SK-N-SH (cell line): Measurements from ENCODE around the gene DMRTB1. TPM values are rescaled to one million over a fixed set of nuclear protein-coding genes. Genes with fewer than 3 reads are reported as not detected.

Source experiments
- CTCF ChIA-PET: fragments of 300-600, 350-600 bp; formaldehyde crosslinking; extraction: SDS; loops from one replicate; lab custom pipeline; 2021; lab: Yijun Ruan, JAX
- POLR2A ChIA-PET: fragments of 350-600 bp; sonication (Branson Sonifier 250); formaldehyde crosslinking; extraction: SDS; loops from one replicate; lab custom pipeline; 2020; ENCODE audit warnings: antibody characterized with exemption, inconsistent platforms; lab: Yijun Ruan, JAX
- DNase-seq: peaks from one replicate; pipeline ENCODE4 v3.0.0; 2012
- H2AFZ ChIP-seq: fragments of 200-600 bp; sonication (generic); 2 replicates; pipeline ENCODE4 v1.8.1; 2016; ENCODE audit warnings: antibody characterized with exemption, mild to moderate bottlenecking, low read depth
- H3F3A ChIP-seq: fragments of 200-600 bp; sonication (generic); replicated peaks from 2 replicates; pipeline ENCODE3; 2016; ENCODE audit warnings: antibody characterized with exemption, mild to moderate bottlenecking; ENCODE audit not compliant: insufficient read depth
- H3K27ac ChIP-seq, 2 experiments: fragments of 200-500 bp in 1 of 2; fragments of 200-600 bp in 1 of 2; sonication (Bioruptor generic) in 1 of 2; sonication (generic), shearing (Covaris generic) in 1 of 2; 2 replicates each; pipeline versions ENCODE4 v1.5.1 to v1.6.1; 2014 to 2016; ENCODE audit warnings: low read depth in 2 of 2, inconsistent platforms in 1 of 2, low read length in 1 of 2, mild to moderate bottlenecking in 1 of 2, mixed read lengths in 1 of 2
- H3K27me3 ChIP-seq: fragments of 200-600 bp; sonication (generic), shearing (Covaris generic); 2 replicates; pipeline ENCODE4 v1.6.1; 2016; ENCODE audit warnings: mixed run types; ENCODE audit not compliant: insufficient read depth
- H3K36me3 ChIP-seq, 2 experiments: fragments of 200-500 bp in 1 of 2; fragments of 200-600 bp in 1 of 2; sonication (Bioruptor generic) in 1 of 2; sonication (generic) in 1 of 2; replicated peaks in 1 of 2; 2 replicates each; pipeline versions ENCODE3 to v1.5.1; 2014 to 2016; ENCODE audit warnings: low read length in 1 of 2, mild to moderate bottlenecking in 1 of 2; ENCODE audit not compliant: insufficient read depth in 2 of 2, control insufficient read depth in 1 of 2
- H3K4me1 ChIP-seq, 2 experiments: fragments of 200-500 bp in 1 of 2; fragments of 200-600 bp in 1 of 2; sonication (Bioruptor generic) in 1 of 2; sonication (generic), shearing (Covaris generic) in 1 of 2; 2 replicates each; pipeline versions ENCODE4 v1.5.1 to v1.6.1; 2014 to 2016; ENCODE audit warnings: low read depth in 1 of 2, low read length in 1 of 2, mixed run types in 1 of 2; ENCODE audit not compliant: insufficient read depth in 2 of 2, control insufficient read depth in 1 of 2
- H3K4me2 ChIP-seq: fragments of 200-600 bp; sonication (generic), shearing (Covaris generic); 2 replicates; pipeline ENCODE4 v1.6.1; 2017; ENCODE audit warnings: mixed run types
- H3K4me3 ChIP-seq, 2 experiments: fragments of 200-500 bp in 1 of 2; fragments of 200-600 bp in 1 of 2; sonication (Bioruptor generic) in 1 of 2; sonication (generic), shearing (Covaris generic) in 1 of 2; 2 replicates each; pipeline versions ENCODE4 v1.5.1 to v1.8.1; 2014 to 2016; ENCODE audit warnings: low read depth in 2 of 2, inconsistent platforms in 1 of 2, low read length in 1 of 2, mild to moderate bottlenecking in 1 of 2, mixed read lengths in 1 of 2, moderate library complexity in 1 of 2
- H3K79me2 ChIP-seq: fragments of 200-600 bp; sonication (generic); 2 replicates; pipeline ENCODE4 v1.8.1; 2017; ENCODE audit warnings: mild to moderate bottlenecking; ENCODE audit not compliant: insufficient read depth
- H3K9ac ChIP-seq: fragments of 200-600 bp; sonication (generic); 2 replicates; pipeline ENCODE4 v1.6.1; 2017; ENCODE audit warnings: mixed run types
- H3K9me2 ChIP-seq: fragments of 200-600 bp; sonication (generic); 2 replicates; pipeline ENCODE4 v1.6.1; 2017; ENCODE audit warnings: mixed run types
- H3K9me3 ChIP-seq: fragments of 200-600 bp; sonication (generic); 2 replicates; pipeline ENCODE4 v1.6.1; 2017; ENCODE audit warnings: mixed run types, mild to moderate bottlenecking, moderate library complexity
- H4K20me1 ChIP-seq: fragments of 200-600 bp; sonication (generic); 2 replicates; pipeline ENCODE4 v1.6.1; 2017; ENCODE audit warnings: mild to moderate bottlenecking, mixed run types; ENCODE audit not compliant: insufficient read depth
- CHD2 ChIP-seq: fragments of 150-350 bp; IDR thresholded peaks from 2 replicates; pipeline ENCODE4 v1.6.1; 2018; ENCODE audit warnings: low read length; ENCODE audit not compliant: partially characterized antibody
- CTCF ChIP-seq: fragments of 200-600 bp; sonication (generic); IDR thresholded peaks from 2 replicates; pipeline ENCODE4 v1.6.1; 2017; ENCODE audit warnings: antibody characterized with exemption, mild to moderate bottlenecking, moderate library complexity
- ELF1 ChIP-seq: IDR thresholded peaks from 2 replicates; pipeline ENCODE4 v1.4.0; 2012
- EZH2phosphoT487 ChIP-seq: fragments of 200-600 bp; sonication (generic); IDR thresholded peaks from 2 replicates; pipeline ENCODE4 v1.6.1; 2017; ENCODE audit warnings: low read depth, mixed run types, mild to moderate bottlenecking, antibody characterized with exemption, moderate library complexity, borderline replicate concordance
- FOXJ3 ChIP-seq: sonication (generic); formaldehyde crosslinking; IDR thresholded peaks from 2 replicates; pipeline ENCODE4 v1.5.1; 2020; ENCODE audit warnings: mild to moderate bottlenecking, missing genetic modification reagents
- FOXM1 ChIP-seq: IDR thresholded peaks from 2 replicates; pipeline ENCODE4 v1.4.0; 2012; ENCODE audit warnings: low read depth, mild to moderate bottlenecking
- GABPA ChIP-seq: IDR thresholded peaks from 2 replicates; pipeline ENCODE4 v1.4.0; 2012; ENCODE audit warnings: low read depth, mild to moderate bottlenecking
- GATA2 ChIP-seq: sonication (generic); formaldehyde crosslinking; IDR thresholded peaks from 2 replicates; pipeline ENCODE4 v1.5.0; 2020; ENCODE audit warnings: mild to moderate bottlenecking, missing genetic modification reagents
- IRF3 ChIP-seq: fragments of 150-350 bp; IDR thresholded peaks from 2 replicates; pipeline ENCODE4 v1.6.1; 2016; ENCODE audit warnings: mild to moderate bottlenecking, low read depth, low read length
- JUND ChIP-seq: IDR thresholded peaks from 2 replicates; pipeline ENCODE4 v1.4.0; 2012
- MEF2A ChIP-seq: IDR thresholded peaks from 2 replicates; pipeline ENCODE4 v1.4.0; 2012; ENCODE audit warnings: low read depth, borderline replicate concordance
- NFIC ChIP-seq: IDR thresholded peaks from 2 replicates; pipeline ENCODE4 v1.4.0; 2012; ENCODE audit warnings: borderline replicate concordance
- NRF1 ChIP-seq: IDR thresholded peaks from 2 replicates; pipeline ENCODE4 v1.6.1; 2012; ENCODE audit warnings: low read depth, mild to moderate bottlenecking, low read length
- PBX3 ChIP-seq: IDR thresholded peaks from 2 replicates; pipeline ENCODE4; 2012
- TCF12 ChIP-seq: IDR thresholded peaks from 2 replicates; pipeline ENCODE4 v1.4.0; 2012
- TEAD4 ChIP-seq: IDR thresholded peaks from 2 replicates; pipeline ENCODE4 v1.4.0; 2012; ENCODE audit warnings: mild to moderate bottlenecking, borderline replicate concordance; ENCODE audit not compliant: insufficient read depth
- USF2 ChIP-seq: fragments of 150-350 bp; IDR thresholded peaks from 2 replicates; pipeline ENCODE4 v1.6.1; 2017; ENCODE audit warnings: antibody characterized with exemption, low read length, low read depth, borderline replicate concordance
- ZBTB33 ChIP-seq: IDR thresholded peaks from 2 replicates; pipeline ENCODE4 v1.4.0; 2012; ENCODE audit warnings: low read depth, borderline replicate concordance
- WGBS: methylation state at CpG from one replicate; pipeline ENCODE4 v1.1.6; 2017; ENCODE audit warnings: low lambda C conversion rate; 5-methylcytosine and 5-hydroxymethylcytosine counted together
- polyA plus RNA-seq, 3 experiments: library from polyadenylated mRNA; depleted of rRNA; stranded (reverse); fragments of >200 nt; gene quantifications; 2 replicates each; pipeline ENCODE4 v1.2.3, GENCODE V29; 2012

DMRTB1 gene
- polyA plus RNA-seq, 1 of the 3 experiments (the other 2 are of a cell fraction): not detected

- H2AFZ ChIP-seq: no peak overlapping the region
- POLR2A ChIA-PET: no interaction called here
Observed at GRCh38 chr1:53411541-53412152, 47.6 kb upstream of the DMRTB1 start.

GRCh38 chr1:53412285-53413174 is 46.7 kb upstream of the DMRTB1 start:
- no peaks in the 10 kb centered on the region for H3K9me3 ChIP-seq
- peaks cover 17 to 41% of the 10 kb centered on the region in 2 experiments; a peak in 3 of 4 replicates for H3K4me1 ChIP-seq
- H3F3A ChIP-seq: peaks cover 22% of the 10 kb centered on the region
- POLR2A ChIA-PET: no interaction called here
- H3K9ac ChIP-seq: no peak overlapping the region
- H4K20me1 ChIP-seq: no peaks in the 10 kb centered on the region
- H3K9me2 ChIP-seq: no peaks in the 10 kb centered on the region
- H2AFZ ChIP-seq: no peak overlapping the region
- H3K4me3 ChIP-seq: no peak overlapping the region
- no peaks in the 10 kb centered on the region for H3K79me2 ChIP-seq
- no peaks in the 10 kb centered on the region for H3K27me3 ChIP-seq
- H3K36me3 ChIP-seq: no peaks in the 10 kb centered on the region
- H3K4me2 ChIP-seq: peak overlapping the region; percentile 66; the same call in 1 of the 2 replicates
- 78% methylated on average over 5 of the region's 10 CpGs for WGBS
- DNase-seq: no peak
- CTCF ChIA-PET: interaction anchor here (1.0 to 3.9 kb wide), 6 partner anchors 19 to 134 kb away, joined by 3 to 19 read pairs (median 4); no protein-coding TSS in a partner anchor
- peak overlapping the region in 1 of 2 experiments; percentile 56; a peak in 2 of 4 replicates for H3K27ac ChIP-seq
- TF ChIP-seq ELF1: no peak
- TF ChIP-seq NFIC: no peak
- no peak for TF ChIP-seq IRF3
- TF ChIP-seq TCF12: no peak
- TF ChIP-seq ZBTB33: no peak
- no peak for TF ChIP-seq GABPA
- TF ChIP-seq MEF2A: no peak
- TF ChIP-seq FOXJ3 (CRISPR knock-in tag): no peak
- TF ChIP-seq GATA2 (CRISPR knock-in tag): no peak
- TF ChIP-seq CHD2: no peak
- no peak for TF ChIP-seq CTCF
- no peak for TF ChIP-seq FOXM1
- TF ChIP-seq JUND: no peak

More at GRCh38 chr1:53411541-53412152, 47.6 kb upstream of the DMRTB1 start:
- Histone ChIP-seq H3K27ac (no peak overlapping the region), H3K36me3 (no peaks in the 10 kb centered on the region), H3F3A (peaks cover 22% of the 10 kb centered on the region), H3K9me3 (no peaks in the 10 kb centered on the region), H3K4me2 (no peak overlapping the region), H4K20me1 (no peaks in the 10 kb centered on the region), H3K4me3 (no peak overlapping the region), H3K27me3 (no peaks in the 10 kb centered on the region), H3K79me2 (no peaks in the 10 kb centered on the region), H3K9me2 (no peaks in the 10 kb centered on the region), H3K4me1 (peaks cover 17 to 41% of the 10 kb centered on the region in 2 experiments; a peak in 3 of 4 replicates), H3K9ac (no peak overlapping the region)
- DNase-seq: no peak
- WGBS: 75% methylated on average over 4 of the region's 5 CpGs
- TF ChIP-seq USF2 (no peak), PBX3 (no peak), NRF1 (no peak), EZH2phosphoT487 (no peak), TEAD4 (no peak)
- CTCF ChIA-PET: interaction anchor here (1.1 to 3.9 kb wide), 2 partner anchors 18 to 134 kb away, joined by 5 to 19 read pairs; no protein-coding TSS in a partner anchor
